Activated T-helper 1 cell treated with anti-CD3 and anti-CD28 coated beads, Interleukin-12 subunit alpha, Interleukin-12 subunit beta, Interleukin-2, Interleukin-4 antibody, amounts not matched to agents 30 ng/mL and 10 ng/mL and 1 ng/mL, durations not matched to agents 14 hours and 24 hours and 36 hours (primary cell): ENCODE results near the gene PLA2G2D. TPM values are rescaled to one million over a fixed set of nuclear protein-coding genes. Genes with fewer than 3 reads are reported as not detected.
"Not testable (repeated sequence)": the region's sequence is repeated elsewhere in the genome, so short reads cannot be mapped to it uniquely, and the experiment has no call there.

Experiments used
- DNase-seq: peaks from one replicate; pipeline ENCODE4 v3.0.0; 2021; ENCODE audit warnings: low spot score
- H3K27ac Mint-ChIP-seq: one replicate; pipeline ENCODE4 v1.8.0; 2021; ENCODE audit warnings: mild to moderate bottlenecking, mixed read lengths
- H3K27me3 Mint-ChIP-seq: one replicate; pipeline ENCODE4 v1.8.0; 2022; ENCODE audit warnings: mild to moderate bottlenecking, moderate library complexity, mixed read lengths; ENCODE audit not compliant: insufficient read depth
- H3K36me3 Mint-ChIP-seq: one replicate; pipeline ENCODE4 v1.8.0; 2021; ENCODE audit warnings: low read depth, mixed read lengths
- H3K4me1 Mint-ChIP-seq: one replicate; pipeline ENCODE4 v1.8.0; 2021; ENCODE audit warnings: low read depth, mixed read lengths
- H3K4me3 Mint-ChIP-seq: one replicate; pipeline ENCODE4 v1.8.0; 2021; ENCODE audit warnings: mild to moderate bottlenecking, moderate library complexity, mixed read lengths
- H3K9me3 Mint-ChIP-seq: one replicate; pipeline ENCODE4 v1.8.0; 2021; ENCODE audit warnings: mixed read lengths
- intact Hi-C: fragments of 100-400 bp; cut with micrococcal nuclease; formaldehyde crosslinking; loops from one replicate; pipeline ENCODE4 v1.15.1; 2024
- total RNA-seq: library from RNA; stranded (reverse); gene quantifications from 2 replicates; pipeline ENCODE4 v1.2.3, GENCODE V29; 2022

PLA2G2D gene
- total RNA-seq, 1 donor from 2014 or later = not detected

DNA sequence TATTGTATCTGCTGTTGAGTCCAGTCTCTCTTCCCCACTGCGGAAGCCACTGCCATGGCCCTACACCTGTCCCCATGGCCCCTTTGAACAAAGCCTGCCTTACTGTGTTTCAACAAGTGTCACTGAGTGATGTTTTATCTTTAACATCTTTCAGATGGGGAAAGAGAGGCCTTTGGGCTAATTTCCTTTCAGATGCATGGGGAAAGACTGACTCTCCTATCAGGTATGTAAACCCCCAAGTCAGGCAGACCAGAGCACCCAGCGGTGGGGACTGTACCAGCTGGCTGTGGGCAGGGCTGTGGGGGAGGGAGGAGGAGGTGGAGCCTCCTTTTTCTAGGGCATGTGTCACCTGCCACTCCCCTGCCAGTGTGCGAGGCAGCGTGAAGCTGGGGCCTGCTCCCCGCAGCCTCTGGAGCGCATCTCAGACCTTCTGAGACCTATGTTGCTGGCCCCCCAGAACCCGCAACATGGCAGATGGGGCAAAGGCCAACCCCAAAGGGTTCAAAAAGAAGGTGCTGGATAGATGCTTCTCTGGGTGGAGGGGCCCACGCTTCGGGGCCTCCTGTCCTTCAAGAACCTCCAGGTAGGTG, 19.7 kb upstream of the PLA2G2D start, which contains the start of gene PLA2G2F:
Gene PLA2G2F (plus strand): TSS at position 363 of the 590 bp plus-strand sequence. CDS start 105 bp downstream, at position 468.
- Mint-ChIP-seq H3K9me3 (no peaks in the 10 kb centered on the region), H3K4me1 (no peaks in the 10 kb centered on the region), H3K36me3 (no peaks in the 10 kb centered on the region), H3K4me3 (no peak within 1 kb of the TSS), H3K27ac (no peak within 1 kb of the TSS), H3K27me3 (peaks cover 5% of the 10 kb centered on the region)
- no peak for DNase-seq
- intact Hi-C loops = no loop called here

DNA sequence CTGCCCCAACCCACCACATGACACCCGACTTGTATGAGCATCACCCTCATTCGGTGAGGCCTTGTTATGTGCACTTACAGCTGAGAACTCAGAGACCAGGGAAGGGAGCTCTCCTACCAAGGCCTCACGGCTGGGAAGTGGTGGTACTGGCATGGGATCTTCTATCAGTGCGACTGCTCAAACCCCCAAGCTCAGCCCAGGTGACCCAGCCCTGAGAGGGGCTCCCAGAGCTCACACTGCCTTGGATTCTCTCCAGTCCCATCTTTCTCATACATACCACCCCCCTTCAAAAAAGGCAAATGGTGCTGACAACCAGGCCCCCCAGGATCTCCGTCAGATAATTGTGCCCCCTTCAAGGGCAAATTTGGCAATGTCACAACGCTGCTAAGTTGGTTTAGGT, 19.0 kb upstream of the PLA2G2D start:
- H3K4me3 Mint-ChIP-seq = no peak overlapping the region
- no peak overlapping the region for H3K27ac Mint-ChIP-seq
- H3K36me3 Mint-ChIP-seq = no peaks in the 10 kb centered on the region
- H3K4me1 Mint-ChIP-seq = no peaks in the 10 kb centered on the region
- H3K27me3 Mint-ChIP-seq = peaks cover 7% of the 10 kb centered on the region
- no peaks in the 10 kb centered on the region for H3K9me3 Mint-ChIP-seq
- intact Hi-C loops = no loop called here
- no peak for DNase-seq

DNA sequence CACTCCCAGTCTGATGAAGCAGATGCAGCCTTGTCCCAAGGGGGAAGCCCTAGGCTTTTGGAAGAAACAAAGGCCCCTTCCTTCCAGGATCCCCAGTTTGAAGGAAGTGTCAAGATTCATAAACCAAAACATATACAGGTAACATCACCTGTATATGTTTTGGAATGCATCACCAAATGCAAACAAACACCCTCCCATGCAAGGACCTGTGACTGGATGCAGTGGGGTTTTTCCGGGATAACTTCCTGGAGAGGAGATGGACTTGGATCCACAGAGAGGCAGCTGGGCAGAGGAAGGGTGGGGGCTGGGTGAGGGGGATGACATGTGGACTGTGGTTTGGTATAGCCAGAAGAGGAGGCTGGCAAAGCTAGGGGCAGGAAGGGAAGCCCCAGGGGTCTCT, 18.3 kb upstream of the PLA2G2D start:
- DNase-seq = no peak
- intact Hi-C loops = no loop called here
- Mint-ChIP-seq H3K4me3 (no peak overlapping the region), H3K4me1 (no peaks in the 10 kb centered on the region), H3K27ac (no peak overlapping the region), H3K9me3 (no peaks in the 10 kb centered on the region), H3K36me3 (no peaks in the 10 kb centered on the region), H3K27me3 (peaks cover 10% of the 10 kb centered on the region)

DNA sequence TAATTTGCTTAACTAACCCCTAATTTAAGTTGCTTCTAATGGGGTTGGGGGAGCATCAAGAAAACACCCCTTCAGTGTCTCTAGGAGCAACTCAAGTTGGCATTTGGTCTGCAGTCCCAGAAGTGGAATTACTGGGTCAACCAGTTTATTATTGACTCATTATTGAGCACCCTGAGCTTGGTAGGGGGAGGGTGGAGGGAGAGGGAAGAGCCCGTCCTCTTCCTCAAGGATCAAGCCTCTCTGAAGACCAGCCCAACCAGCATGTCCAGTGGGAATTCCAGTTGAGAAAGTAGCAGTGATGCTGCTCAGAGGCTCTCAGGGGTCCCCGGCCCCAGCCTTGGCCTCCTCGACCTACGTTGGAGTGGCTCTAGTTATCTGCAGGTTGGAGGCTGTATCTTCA, 17.7 kb upstream of the PLA2G2D start:
- no peaks in the 10 kb centered on the region for H3K4me1 Mint-ChIP-seq
- peaks cover 11% of the 10 kb centered on the region for H3K27me3 Mint-ChIP-seq
- no peaks in the 10 kb centered on the region for H3K36me3 Mint-ChIP-seq
- intact Hi-C loops = no loop called here
- H3K4me3 Mint-ChIP-seq = no peak overlapping the region
- H3K9me3 Mint-ChIP-seq = no peaks in the 10 kb centered on the region
- H3K27ac Mint-ChIP-seq = no peak overlapping the region
- no peak for DNase-seq

DNA sequence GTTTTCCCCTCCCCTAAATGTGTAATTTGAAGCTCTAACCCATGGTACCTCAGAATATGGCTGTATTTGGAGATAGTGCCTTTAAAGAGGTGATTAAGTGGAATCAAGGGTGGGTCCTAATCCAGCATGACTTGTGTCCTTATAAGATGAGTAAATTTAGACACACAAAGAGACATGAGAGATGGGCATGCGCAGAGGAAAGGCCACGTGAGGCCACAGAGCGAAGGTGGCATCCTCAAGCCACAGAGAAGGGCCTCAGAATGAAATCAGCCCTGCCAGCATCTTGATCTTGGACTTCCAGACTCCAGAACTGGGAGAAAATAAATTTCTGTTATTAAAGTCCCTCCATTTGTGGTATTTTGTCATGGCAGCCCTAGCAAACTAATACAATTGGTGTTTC, 16.9 kb upstream of the PLA2G2D start:
- no peaks in the 10 kb centered on the region for H3K9me3 Mint-ChIP-seq
- H3K4me3 Mint-ChIP-seq = no peak overlapping the region
- no peaks in the 10 kb centered on the region for H3K36me3 Mint-ChIP-seq
- H3K27ac Mint-ChIP-seq = no peak overlapping the region
- no peak for DNase-seq
- H3K27me3 Mint-ChIP-seq = peaks cover 11% of the 10 kb centered on the region
- no peaks in the 10 kb centered on the region for H3K4me1 Mint-ChIP-seq
- intact Hi-C loops = no loop called here

DNA sequence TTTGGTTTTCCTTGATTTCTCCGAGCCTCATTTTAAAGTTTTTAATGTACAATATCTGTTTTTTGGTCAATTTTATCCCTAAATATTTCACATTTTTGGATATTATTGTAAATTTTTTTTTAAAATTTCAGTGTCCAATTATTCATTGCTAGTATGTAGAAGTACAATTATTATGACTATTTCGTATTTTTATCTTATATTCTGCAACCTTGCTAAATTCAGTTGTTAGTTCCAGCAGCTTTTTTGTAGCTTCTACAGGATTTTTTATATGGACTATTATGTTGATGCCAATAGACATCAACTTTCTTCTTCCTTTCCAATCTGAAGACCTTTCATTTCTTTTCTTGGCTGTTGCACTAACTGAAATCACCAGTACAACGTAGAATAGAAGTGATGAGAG, 15.7 kb upstream of the PLA2G2D start:
- no peaks in the 10 kb centered on the region for H3K4me1 Mint-ChIP-seq
- DNase-seq = no peak
- intact Hi-C loops = no loop called here
- no peak overlapping the region for H3K27ac Mint-ChIP-seq
- H3K36me3 Mint-ChIP-seq = no peaks in the 10 kb centered on the region
- H3K9me3 Mint-ChIP-seq = no peaks in the 10 kb centered on the region
- H3K27me3 Mint-ChIP-seq = peaks cover 11% of the 10 kb centered on the region
- H3K4me3 Mint-ChIP-seq = no peak overlapping the region

DNA sequence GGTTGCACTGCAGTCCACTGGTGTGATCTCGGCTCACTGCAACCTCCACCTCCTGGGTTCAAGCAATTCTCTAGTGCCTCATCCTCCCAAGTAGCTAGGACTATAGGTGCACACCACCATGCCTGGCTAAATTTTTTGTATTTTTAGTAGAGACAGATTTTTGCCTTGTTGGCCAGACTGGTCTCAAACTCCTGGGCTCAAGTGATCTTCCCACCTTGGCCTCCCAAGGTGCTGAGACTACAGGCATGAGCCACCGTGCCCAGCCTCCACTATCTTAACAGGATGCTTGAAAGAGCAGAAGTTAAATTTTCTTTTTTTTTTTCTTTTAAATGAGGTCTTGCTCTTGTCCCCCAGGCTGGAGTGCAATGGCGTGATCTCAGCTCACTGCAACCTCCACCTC, 11.2 kb upstream of the PLA2G2D start:
- H3K27me3 Mint-ChIP-seq, intact Hi-C loops, H3K36me3 Mint-ChIP-seq, H3K27ac Mint-ChIP-seq, H3K9me3 Mint-ChIP-seq, H3K4me3 Mint-ChIP-seq, H3K4me1 Mint-ChIP-seq, DNase-seq: not testable (repeated sequence)

DNA sequence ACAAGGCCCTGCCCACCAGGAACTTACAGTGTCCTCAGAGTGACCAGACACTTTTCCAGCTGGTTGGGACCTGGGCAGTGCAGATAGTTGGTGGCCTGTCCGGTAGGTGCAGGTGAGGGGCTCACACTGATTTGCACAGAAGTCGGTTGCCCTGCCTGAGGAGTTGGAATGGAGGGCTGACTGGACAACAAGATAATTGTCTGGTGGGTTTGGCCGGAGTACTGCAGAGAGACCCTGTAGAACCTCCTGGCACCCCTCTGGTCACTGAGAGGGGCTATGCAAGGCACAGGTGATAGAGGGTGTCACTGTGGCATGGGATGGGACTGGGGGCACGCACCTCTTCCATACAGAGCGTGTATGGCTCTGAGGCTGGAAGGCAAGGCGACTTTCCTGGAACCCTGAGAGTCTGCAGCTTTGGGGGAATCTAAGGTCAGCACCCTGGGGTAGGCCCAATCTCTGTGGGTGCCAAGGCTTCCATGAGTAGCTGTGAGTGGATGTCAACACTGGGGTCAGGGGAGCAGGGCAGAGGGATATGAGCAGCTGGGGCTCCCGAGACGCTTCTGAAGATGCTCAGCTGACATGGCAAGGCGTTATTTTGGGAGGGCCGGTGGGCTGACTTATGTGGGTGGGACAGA, 7.6 kb upstream of the PLA2G2D start:
- Mint-ChIP-seq H3K4me1 (no peaks in the 10 kb centered on the region), H3K9me3 (no peaks in the 10 kb centered on the region), H3K4me3 (no peak overlapping the region), H3K36me3 (no peaks in the 10 kb centered on the region), H3K27ac (no peak overlapping the region), H3K27me3 (peaks cover 6% of the 10 kb centered on the region)
- intact Hi-C loops = no loop called here
- no peak for DNase-seq

DNA sequence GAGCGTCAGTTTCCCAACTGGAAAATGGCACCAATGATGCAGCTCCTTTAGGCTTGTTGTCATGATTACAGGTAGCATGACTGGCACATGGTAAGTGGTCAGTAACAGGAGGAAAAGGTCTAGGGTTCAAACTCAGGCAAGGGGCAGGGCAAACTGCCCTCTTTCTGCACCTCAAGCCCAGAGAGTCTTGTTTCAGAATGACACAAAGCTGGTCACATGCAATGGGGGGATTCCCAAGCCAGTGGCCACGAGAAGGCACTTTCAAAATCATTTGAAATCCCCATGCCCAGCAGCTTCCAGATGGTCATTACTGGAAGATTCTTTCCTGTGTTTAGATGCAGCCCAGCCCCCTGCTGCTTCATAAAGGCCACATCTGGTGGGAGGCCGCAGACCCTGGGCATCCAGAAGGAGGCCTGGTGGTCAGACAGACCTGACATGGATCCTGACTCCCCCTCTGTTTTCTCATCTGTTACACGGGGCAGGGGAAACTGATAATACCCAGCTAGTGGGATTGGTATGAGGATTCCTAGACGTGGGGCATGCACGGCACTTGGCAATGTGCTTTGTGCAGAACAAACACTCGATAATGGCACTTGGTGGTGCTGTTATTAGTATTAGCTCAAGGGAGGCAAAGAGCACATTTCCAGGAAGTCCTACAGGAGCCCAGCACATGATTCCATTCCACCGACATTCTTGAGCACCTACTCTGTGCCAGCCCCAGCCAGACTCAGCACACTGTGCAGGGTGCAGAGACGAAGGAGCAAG, 6.9 kb upstream of the PLA2G2D start:
- Mint-ChIP-seq H3K9me3 (no peaks in the 10 kb centered on the region), H3K4me1 (no peaks in the 10 kb centered on the region), H3K36me3 (no peaks in the 10 kb centered on the region), H3K4me3 (no peak overlapping the region), H3K27me3 (peaks cover 6% of the 10 kb centered on the region), H3K27ac (no peak overlapping the region)
- intact Hi-C loops = no loop called here
- DNase-seq = no peak

DNA sequence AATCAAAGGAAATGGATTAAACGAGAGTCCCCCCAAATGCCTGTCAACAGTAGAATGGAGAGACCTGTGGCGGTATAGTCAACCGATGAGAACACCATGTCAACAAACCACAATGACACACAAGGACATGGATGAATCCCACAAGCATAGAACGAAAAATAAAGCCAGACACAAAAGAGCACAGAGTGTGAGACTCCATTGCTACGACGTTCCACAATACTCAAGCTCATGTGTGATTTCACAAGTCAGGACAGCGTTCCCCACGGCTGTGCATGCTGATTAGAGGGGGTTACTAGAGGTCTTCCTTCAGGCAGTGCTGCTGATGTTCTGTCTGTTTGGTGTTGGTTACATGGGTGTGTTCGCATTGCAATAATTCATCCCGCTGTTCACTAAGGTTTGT, 5.8 kb upstream of the PLA2G2D start:
- Mint-ChIP-seq H3K4me3 (no peak overlapping the region), H3K36me3 (no peaks in the 10 kb centered on the region), H3K4me1 (no peaks in the 10 kb centered on the region), H3K27ac (no peak overlapping the region), H3K27me3 (peaks cover 6% of the 10 kb centered on the region), H3K9me3 (no peaks in the 10 kb centered on the region)
- no peak for DNase-seq
- intact Hi-C loops = no loop called here

DNA sequence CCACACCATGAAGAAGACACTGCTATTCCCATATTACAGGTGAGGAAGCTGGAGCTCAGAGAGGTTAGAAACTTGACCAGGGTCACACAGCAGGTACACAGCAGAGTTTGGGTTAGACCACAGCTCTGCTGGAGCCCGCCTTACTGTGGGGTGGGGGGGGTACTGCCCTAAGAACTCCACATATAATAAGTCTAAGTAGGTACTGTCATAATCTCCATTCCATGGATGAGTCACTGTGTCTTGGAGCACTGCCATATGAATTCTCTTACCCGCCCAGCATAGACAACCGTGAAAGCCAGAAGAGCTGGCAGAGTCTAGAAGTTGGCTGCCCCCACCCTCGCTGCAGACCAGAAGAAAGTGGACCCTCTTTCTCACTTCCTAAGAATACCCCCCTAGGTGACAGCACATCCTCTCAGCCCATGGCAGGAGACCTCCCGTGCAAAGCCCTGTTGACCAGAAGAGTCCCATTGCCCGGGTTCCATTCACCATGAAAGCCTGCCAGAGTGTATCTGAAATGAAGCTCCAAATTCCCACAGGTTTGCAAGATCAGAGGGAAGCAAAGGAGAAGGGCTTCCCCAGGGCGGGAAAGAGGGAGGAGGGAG, 5.2 kb upstream of the PLA2G2D start:
- Mint-ChIP-seq H3K27me3 (peaks cover 6% of the 10 kb centered on the region), H3K4me3 (no peak overlapping the region), H3K4me1 (no peaks in the 10 kb centered on the region), H3K36me3 (no peaks in the 10 kb centered on the region), H3K9me3 (no peaks in the 10 kb centered on the region), H3K27ac (no peak overlapping the region)
- intact Hi-C loops = no loop called here
- DNase-seq = no peak

DNA sequence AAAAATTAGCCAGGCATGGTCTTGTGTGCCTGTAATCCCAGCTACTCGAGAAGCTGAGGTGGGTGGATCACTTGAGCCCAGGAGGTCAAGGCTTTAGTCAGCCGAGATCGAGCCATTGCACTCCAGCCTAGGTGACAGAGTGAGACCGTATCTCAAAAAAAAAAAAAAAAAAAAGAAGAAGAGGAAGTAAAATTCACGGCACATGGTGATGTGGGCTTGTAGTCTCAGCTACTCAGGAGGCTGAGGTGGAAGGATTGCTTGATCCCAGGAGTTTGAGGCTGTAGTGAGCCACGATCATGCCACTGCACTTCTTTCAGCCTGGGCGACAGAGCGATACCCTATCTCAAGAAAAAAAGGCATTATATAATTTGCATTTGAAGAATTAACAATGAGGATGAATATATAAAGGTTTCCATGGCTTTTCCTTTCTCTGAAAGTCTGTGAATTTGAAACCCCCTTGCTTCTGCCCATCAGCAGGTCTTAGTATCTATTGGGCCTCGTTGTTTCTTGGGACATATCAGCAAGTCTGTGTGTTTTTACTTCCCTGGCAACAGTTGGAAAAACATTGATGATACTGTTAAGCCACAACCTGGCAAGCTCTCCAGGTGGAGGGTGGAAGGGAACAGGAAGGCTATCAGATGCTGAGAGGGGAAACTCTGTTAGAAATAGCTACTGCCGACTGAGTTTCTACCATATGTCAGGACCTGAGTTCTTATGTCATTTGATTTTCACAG, 4.6 kb upstream of the PLA2G2D start:
- Mint-ChIP-seq H3K36me3 (no peaks in the 10 kb centered on the region), H3K4me3 (no peak overlapping the region), H3K4me1 (no peaks in the 10 kb centered on the region), H3K27ac (no peak overlapping the region), H3K27me3 (peaks cover 6% of the 10 kb centered on the region), H3K9me3 (no peaks in the 10 kb centered on the region)
- intact Hi-C loops = no loop called here
- no peak for DNase-seq
